Stimulated activated CD4-positive, alpha-beta T cell treated with anti-CD3 and anti-CD28 coated beads, Interleukin-2, amount 100 ng/mL, for 48 hours (primary cell): ENCODE results near the gene LMBRD1.
"Not testable (repeated sequence)": the region's sequence is repeated elsewhere in the genome, so short reads cannot be mapped to it uniquely, and the experiment has no call there.

ENCODE experiments used
- DNase-seq, 2 donors: peaks; one replicate each; pipeline ENCODE4 v3.0.0-alpha.2; 2020

LMBRD1 gene

GRCh38 chr6:69732045-69732444, 64.8 kb downstream of the LMBRD1 start:
- no peak for DNase-seq

- DNase-seq: no peak
Measured at GRCh38 chr6:69729870-69730449, 66.8 kb downstream of the LMBRD1 start.

- no peak for DNase-seq
Measured at GRCh38 chr6:69722683-69723082, 74.1 kb downstream of the LMBRD1 start.

- DNase-seq: no peak
Measured at GRCh38 chr6:69719602-69720193, 77.1 kb downstream of the LMBRD1 start.

- DNase-seq: no peak
Measured at GRCh38 chr6:69706724-69707123, 90.1 kb downstream of the LMBRD1 start.

- no peak for DNase-seq
Measured at GRCh38 chr6:69705954-69706353, 90.9 kb downstream of the LMBRD1 start.

DNA sequence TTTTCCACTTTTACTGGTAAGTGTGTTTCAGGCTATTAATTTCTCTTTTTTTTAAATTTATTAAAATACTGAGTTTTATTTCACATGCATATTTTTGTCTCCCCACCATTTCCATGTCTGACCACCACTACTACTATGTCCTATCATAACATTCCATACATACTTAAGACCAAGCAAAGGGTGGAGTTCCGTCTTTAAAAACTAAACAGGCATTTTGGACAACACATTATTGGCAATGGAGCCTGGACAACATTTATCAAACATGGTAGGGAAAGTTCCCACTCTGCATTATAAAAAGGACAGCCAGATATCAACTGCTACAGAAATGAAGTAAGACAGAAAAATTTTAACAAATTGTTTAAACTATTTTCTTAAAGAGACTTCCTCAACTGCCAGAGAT, 91.9 kb downstream of the LMBRD1 start:
- no peak for DNase-seq

DNA sequence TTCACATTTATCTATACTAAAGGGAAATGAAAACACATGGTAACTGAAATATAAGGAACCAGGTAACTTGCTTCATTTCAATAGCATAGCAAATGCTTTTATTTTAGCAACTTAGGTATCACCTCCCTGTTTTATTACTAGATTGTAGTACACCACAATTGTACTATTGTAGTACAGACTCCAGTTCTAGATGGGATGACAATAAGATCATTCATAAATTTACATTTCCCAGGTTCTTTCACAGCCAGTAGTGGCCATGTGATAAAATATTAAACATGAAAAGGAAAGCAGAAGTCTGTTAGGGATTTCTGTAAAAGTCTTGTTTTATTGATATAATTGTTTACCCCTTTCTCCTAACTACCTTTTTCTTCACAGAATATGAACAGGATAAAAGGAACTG, 97.2 kb downstream of the LMBRD1 start:
- DNase-seq: no peak

DNA sequence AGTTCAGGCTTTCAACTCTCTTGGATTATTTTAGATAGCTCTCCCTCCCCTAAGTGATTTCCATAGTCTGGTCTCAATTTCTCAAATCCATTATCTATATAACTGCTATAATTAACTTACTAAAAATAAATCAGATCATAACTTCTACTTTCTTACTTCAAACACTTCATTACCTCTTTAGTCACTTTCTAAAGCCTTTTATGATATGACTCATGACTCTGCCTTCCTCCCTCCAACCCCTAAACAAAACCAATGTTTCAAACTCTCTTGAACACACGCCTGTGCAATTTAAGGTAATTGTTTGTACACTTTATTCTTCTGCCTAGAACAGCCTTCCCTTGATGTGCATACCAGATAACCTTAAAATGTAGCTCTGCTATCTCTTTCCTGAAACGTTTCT, 100.5 kb downstream of the LMBRD1 start:
- no peak for DNase-seq

DNA sequence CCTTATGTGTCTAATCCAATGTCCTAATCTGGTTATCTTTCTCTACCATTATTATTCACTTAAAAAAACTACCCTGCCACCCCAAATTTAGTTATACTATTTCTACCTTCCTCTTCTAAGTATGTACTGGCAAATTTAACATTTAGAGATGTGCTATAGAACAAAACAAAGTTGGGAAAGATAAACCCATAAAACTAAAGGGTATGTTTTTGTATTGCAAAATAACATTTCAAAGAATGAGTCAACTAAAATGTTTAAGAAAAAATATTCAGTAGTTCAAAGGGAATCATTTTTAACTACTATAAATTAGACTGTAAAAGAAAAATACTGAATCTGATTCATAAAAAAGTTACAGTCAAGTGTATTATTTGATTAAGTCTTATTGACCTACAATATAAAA, 103.0 kb downstream of the LMBRD1 start:
- no peak for DNase-seq

- no peak for DNase-seq
Measured at GRCh38 chr6:69690986-69691385, 105.8 kb downstream of the LMBRD1 start.

DNA sequence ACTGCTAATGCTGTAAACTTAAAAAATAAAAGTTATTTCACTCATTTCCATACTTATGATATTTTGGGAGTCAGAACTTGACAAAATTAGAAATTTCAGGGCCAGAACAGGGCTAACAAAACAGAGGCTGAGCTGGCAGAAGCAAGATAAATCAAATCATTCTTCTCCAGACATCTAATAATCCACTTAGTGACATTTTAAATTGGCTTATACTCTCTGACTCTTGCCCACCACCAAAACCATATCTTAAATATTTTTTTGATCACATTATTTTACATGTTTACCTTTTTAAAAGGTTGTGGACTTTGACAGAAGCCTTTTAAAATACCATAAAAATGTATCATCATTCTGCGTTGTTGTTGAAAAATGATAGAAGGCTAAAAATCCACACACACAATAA, 116.5 kb downstream of the LMBRD1 start:
- DNase-seq: no peak

DNA sequence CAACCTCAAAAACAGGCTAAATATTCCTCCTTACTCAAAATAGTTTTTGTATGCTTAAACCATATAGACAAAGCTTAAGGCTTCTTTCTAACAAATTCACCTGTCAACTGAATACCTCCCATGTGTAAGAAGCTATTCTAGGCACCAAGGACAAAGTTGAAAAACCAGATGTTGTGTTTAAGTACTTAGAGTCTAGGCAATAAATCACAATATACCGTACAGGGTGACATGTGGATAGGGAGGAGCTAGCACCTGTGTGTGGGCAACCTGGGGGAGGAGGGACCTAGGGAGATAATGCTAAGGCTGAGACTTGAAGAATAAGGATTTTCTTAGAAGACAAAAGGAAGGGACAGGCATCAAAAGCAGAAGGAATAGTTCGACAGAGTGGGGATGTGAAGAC, 123.5 kb downstream of the LMBRD1 start:
- DNase-seq: no peak

DNA sequence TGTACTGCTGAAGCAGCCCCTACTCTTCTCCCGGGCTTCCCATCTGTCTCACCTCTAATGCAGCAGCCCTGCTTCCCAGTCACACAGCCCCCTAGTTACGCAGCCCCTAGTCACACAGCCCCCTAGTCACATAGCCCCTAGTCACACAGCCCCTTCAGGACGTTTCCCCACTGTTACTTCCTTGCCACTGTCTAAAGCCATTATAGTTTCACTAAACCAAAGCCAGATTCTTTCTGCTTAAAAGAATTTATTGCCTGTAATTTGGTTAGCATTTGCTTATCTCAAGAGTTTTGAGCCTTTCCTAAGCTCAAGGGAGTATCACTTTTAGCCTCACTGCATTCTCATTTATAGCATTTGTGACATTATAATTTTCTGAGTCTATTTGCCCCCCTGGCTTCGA, 127.9 kb downstream of the LMBRD1 start:
- DNase-seq: no peak

DNA sequence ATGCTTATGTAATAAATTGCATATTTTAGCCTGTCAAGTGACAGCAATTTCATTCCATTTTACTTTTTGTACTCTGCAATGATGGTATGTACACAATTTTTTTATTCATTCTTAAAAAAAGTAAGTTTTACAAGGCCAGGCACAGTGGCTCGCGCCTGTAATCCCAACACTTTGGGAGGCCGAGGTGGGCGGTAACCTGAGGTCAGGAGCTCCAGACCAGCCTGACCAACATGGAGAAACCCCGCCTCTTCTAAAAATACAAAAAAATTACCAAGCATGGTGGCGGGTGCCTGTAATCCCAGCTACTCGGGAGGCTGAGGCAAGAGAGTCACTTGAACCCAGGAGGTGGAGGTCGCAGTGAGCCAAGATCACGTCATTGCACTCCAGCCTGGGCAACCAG, 130.0 kb downstream of the LMBRD1 start:
- DNase-seq: not testable (repeated sequence)

DNA sequence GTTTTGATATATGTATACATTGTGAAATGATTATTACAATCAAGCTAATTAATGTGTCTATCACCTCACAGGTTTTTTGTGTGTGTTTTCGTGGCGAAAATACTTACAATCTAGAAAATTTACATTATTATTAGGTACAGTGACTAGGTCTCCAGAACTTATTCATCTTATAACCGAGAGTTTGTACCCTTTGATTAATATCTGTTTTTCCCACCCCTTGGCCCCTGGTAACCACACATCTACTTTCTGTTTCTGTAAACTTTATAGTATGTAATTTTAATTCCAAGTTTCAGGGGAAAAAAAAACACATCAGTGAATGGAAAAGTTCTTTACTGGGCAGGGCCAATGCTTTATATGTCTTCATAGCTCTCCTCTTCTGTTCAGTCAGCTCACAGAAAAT, 131.4 kb downstream of the LMBRD1 start:
- DNase-seq: no peak

DNA sequence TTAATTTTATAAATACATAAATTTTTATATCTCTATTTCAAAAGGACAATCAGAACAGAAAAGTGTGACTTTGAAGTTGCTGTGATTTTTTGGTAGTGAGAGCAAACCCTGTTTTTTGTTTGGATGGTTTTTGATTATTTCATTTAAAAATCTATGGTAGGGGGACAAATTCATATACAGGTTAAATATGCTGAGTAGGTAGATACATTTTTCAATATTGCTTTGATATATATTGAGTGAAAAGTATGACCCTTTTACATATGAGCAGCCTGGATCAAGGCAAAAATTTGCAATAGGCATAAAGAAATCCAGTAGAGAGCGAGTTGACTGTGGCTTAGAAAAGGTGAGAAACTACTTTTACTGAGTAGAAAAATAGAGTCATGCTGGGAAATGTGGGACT, 132.3 kb downstream of the LMBRD1 start:
- DNase-seq: no peak

DNA sequence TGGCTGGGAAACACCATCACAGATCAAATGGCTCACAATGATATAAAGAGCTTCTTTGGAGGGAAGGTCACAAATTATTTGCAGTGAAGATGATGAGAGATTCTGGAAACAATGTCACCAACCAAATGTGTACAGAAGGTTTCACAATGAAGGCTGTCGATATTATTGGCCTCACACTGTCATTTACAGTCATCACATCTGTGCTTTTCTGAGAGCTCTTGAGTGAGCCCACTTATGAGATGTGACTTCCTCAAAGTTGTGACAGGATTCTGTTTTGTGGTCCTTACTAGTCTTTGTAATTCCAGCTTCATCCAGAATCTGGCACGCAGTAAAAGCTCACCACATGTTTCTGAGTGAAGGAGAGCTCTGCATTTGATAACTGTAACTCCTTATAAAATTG, 133.6 kb downstream of the LMBRD1 start:
- DNase-seq: no peak

GRCh38 chr6:69650703-69651102, 146.1 kb downstream of the LMBRD1 start:
- DNase-seq: no peak

- DNase-seq: no peak
Measured at GRCh38 chr6:69647726-69648125, 149.1 kb downstream of the LMBRD1 start.

DNA sequence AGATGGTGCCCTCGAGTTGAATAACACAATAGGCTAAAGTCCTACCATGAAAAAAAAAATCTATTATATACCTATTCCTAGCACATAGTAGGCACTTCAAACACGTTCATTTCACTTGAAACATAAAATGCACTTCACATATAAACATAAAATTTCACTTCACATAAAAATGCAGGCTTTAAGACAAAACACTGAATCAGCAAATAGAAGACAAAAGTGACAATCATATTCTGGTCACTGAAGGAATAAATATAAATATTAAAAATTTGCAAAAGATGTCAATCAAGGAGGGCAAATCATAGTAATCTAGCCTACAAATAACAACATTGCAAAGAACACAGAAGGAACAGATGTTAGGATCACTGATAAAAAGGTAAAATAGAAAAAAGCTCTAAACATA, 153.1 kb downstream of the LMBRD1 start:
- no peak for DNase-seq

GRCh38 chr6:69632932-69633331, 163.9 kb downstream of the LMBRD1 start:
- DNase-seq: no peak

- no peak for DNase-seq
Measured at GRCh38 chr6:69631552-69632346, 165.1 kb downstream of the LMBRD1 start.

DNA sequence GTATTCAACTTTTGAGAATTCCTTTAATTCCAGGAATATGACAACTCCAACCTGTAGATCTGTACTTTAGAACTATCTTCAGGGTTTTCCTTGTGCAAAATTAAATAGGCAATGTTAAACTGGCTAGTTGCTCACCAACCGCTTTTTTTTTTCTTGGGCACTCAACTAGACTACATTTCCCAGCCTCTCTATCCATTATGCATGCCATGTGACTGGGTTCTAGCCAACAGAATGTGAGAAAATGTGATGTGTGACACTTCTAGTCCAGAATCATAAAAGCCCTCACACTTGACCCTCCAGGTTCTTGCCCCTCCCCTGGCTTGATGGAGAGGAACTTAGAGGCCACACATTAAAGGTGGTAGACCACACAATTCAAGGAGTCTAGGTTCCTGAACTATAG, 166.0 kb downstream of the LMBRD1 start:
- DNase-seq: no peak

DNA sequence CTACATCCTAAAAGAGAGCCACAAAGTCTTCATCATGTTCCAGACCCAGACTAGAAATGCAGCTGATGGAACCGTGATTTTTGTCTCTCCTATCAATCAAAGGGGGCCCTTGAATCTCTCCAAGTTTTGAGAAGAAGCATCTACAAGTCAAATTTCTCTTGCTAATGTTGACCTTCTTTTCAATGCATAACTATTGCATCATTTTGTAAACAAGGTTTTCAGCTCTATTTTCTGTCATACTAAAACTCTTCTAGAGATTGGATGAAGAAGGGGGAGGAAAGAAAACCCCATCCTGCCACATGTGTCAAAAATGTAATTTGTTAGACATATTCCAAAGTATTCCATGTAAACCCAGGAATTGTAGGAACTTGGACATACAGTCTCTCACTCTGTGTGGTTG, 169.2 kb downstream of the LMBRD1 start:
- DNase-seq: no peak
